Osteoblast (primary cell): ENCODE measurements around the gene SIGLEC10. TPM values are rescaled to one million over a fixed set of nuclear protein-coding genes. Genes with fewer than 3 reads are reported as not detected.
"Not testable (repeated sequence)": the region's sequence is repeated elsewhere in the genome, so short reads cannot be mapped to it uniquely, and the experiment has no call there.

ENCODE experiments used
- DNase-seq: peaks from one replicate; pipeline ENCODE4 v3.0.0; 2011; ENCODE audit warnings: low spot score, mixed read lengths; ENCODE audit not compliant: insufficient read length; ENCODE audit errors: missing footprints
- H2AFZ ChIP-seq: 2 replicates; pipeline ENCODE4 v1.6.0; 2011; ENCODE audit warnings: mild to moderate bottlenecking, low read length
- H3K27ac ChIP-seq: 2 replicates; pipeline ENCODE4 v1.5.1; 2011; ENCODE audit warnings: mild to moderate bottlenecking, low read depth, low read length, moderate library complexity
- H3K27me3 ChIP-seq: 2 replicates; pipeline ENCODE4 v1.6.0; 2012; ENCODE audit warnings: mild to moderate bottlenecking, control low read depth, inconsistent platforms, low read length, moderate library complexity; ENCODE audit not compliant: insufficient read depth
- H3K36me3 ChIP-seq: 2 replicates; pipeline ENCODE4 v1.5.1; 2011; ENCODE audit warnings: mild to moderate bottlenecking, low read length, control low read depth, moderate library complexity; ENCODE audit not compliant: insufficient read depth
- H3K4me1 ChIP-seq: 2 replicates; pipeline ENCODE4 v1.5.1; 2011; ENCODE audit warnings: mild to moderate bottlenecking, low read length, control low read depth, moderate library complexity; ENCODE audit not compliant: insufficient read depth
- H3K4me2 ChIP-seq: 2 replicates; pipeline ENCODE4 v1.6.0; 2011; ENCODE audit warnings: mild to moderate bottlenecking, low read length; ENCODE audit not compliant: insufficient read depth
- H3K4me3 ChIP-seq: fragments of 200-600 bp; sonication (generic); 3 replicates; pipeline ENCODE4 v1.5.1; 2012; ENCODE audit warnings: mild to moderate bottlenecking, low read length, inconsistent platforms; ENCODE audit not compliant: insufficient read depth
- H3K79me2 ChIP-seq: 2 replicates; pipeline ENCODE4 v1.6.0; 2012; ENCODE audit warnings: mild to moderate bottlenecking, low read length, control low read depth, inconsistent platforms; ENCODE audit not compliant: insufficient read depth
- H3K9me3 ChIP-seq: 2 replicates; pipeline ENCODE4 v1.5.1; 2011; ENCODE audit warnings: low read depth, low read length, control low read depth
- H4K20me1 ChIP-seq: 2 replicates; pipeline ENCODE4 v1.6.0; 2012; ENCODE audit warnings: mild to moderate bottlenecking, low read length, control low read depth; ENCODE audit not compliant: insufficient read depth
- CTCF ChIP-seq: IDR thresholded peaks from 2 replicates; pipeline ENCODE4 v1.5.1; 2011; ENCODE audit warnings: mild to moderate bottlenecking, low read depth, low read length, moderate library complexity; ENCODE audit errors: extremely low read depth
- total RNA-seq: library from RNA; depleted of rRNA; stranded (reverse); fragments of >200 nt; gene quantifications from 2 replicates; pipeline ENCODE4 v1.2.3, GENCODE V29; 2012

Gene SIGLEC10
- total RNA-seq, 1 donor, result not detected

GRCh38 chr19:51398096-51398704 lies 19.2 kb downstream of the SIGLEC10 start:
- H3K9me3 ChIP-seq, result no peaks in the 10 kb centered on the region
- H3K27me3 ChIP-seq, result no peaks in the 10 kb centered on the region
- H4K20me1 ChIP-seq, result no peaks in the 10 kb centered on the region
- no peaks in the 10 kb centered on the region for H3K36me3 ChIP-seq
- peak overlapping the region; percentile 19 for H2AFZ ChIP-seq
- H3K4me1 ChIP-seq, result peaks cover 7% of the 10 kb centered on the region
- no peak overlapping the region for H3K4me2 ChIP-seq
- peak; percentile 60 for TF ChIP-seq CTCF
- DNase-seq, result peak; percentile 30
- H3K4me3 ChIP-seq, result no peak overlapping the region
- no peaks in the 10 kb centered on the region for H3K79me2 ChIP-seq
- no peak overlapping the region for H3K27ac ChIP-seq

GRCh38 chr19:51397453-51397852 lies 20.0 kb downstream of the SIGLEC10 start:
- not testable (repeated sequence) for H3K9me3 ChIP-seq, DNase-seq, H3K4me2 ChIP-seq, H3K27me3 ChIP-seq, H4K20me1 ChIP-seq, H3K79me2 ChIP-seq, H3K4me3 ChIP-seq, H2AFZ ChIP-seq, H3K36me3 ChIP-seq, H3K4me1 ChIP-seq, H3K27ac ChIP-seq

GRCh38 chr19:51396175-51396574 lies 21.3 kb downstream of the SIGLEC10 start:
- no peak for TF ChIP-seq CTCF
- no peak for DNase-seq
- H4K20me1 ChIP-seq, result no peaks in the 10 kb centered on the region
- H3K9me3 ChIP-seq, result no peaks in the 10 kb centered on the region
- H3K4me1 ChIP-seq, result peaks cover 7% of the 10 kb centered on the region
- no peak overlapping the region for H3K4me3 ChIP-seq
- no peaks in the 10 kb centered on the region for H3K27me3 ChIP-seq
- H3K27ac ChIP-seq, result no peak overlapping the region
- no peaks in the 10 kb centered on the region for H3K36me3 ChIP-seq
- H3K4me2 ChIP-seq, result no peak overlapping the region
- no peak overlapping the region for H2AFZ ChIP-seq
- no peaks in the 10 kb centered on the region for H3K79me2 ChIP-seq

GRCh38 chr19:51394050-51394836 lies 23.2 kb downstream of the SIGLEC10 start:
- H4K20me1 ChIP-seq, result no peaks in the 10 kb centered on the region
- peak overlapping the region; percentile 86 for H3K4me2 ChIP-seq
- TF ChIP-seq CTCF, result peak; percentile 11
- no peaks in the 10 kb centered on the region for H3K79me2 ChIP-seq
- no peaks in the 10 kb centered on the region for H3K27me3 ChIP-seq
- DNase-seq, result peak; percentile 99
- H3K4me1 ChIP-seq, result peaks cover 7% of the 10 kb centered on the region
- H3K4me3 ChIP-seq, result peak overlapping the region; percentile 68
- H3K9me3 ChIP-seq, result no peaks in the 10 kb centered on the region
- H3K27ac ChIP-seq, result peak overlapping the region; percentile 81
- H2AFZ ChIP-seq, result peak overlapping the region; percentile 99
- H3K36me3 ChIP-seq, result no peaks in the 10 kb centered on the region
